CD14-positive monocyte (primary cell): ENCODE measurements around the gene ROCK1. TPM values are rescaled to one million over a fixed set of nuclear protein-coding genes. Genes with fewer than 3 reads are reported as not detected.

Experiments
- DNase-seq, 3 donors: peaks; one replicate each; pipeline ENCODE4 v3.0.0-alpha.2; 2011 to 2022
- H2AFZ ChIP-seq: 2 replicates; pipeline ENCODE4 v1.6.0; 2012; ENCODE audit warnings: mild to moderate bottlenecking, low read depth, low read length, inconsistent platforms; ENCODE audit not compliant: insufficient read depth, poor library complexity, severe bottlenecking
- H3K27ac ChIP-seq, 2 donors: 1 replicate in 1 of 2; 2 replicates in 1 of 2; pipeline ENCODE4 v1.5.1; 2012 to 2013; ENCODE audit warnings: low read length in 2 of 2, control low read depth in 1 of 2, inconsistent platforms in 1 of 2, low read depth in 1 of 2, mild to moderate bottlenecking in 1 of 2
- H3K27me3 ChIP-seq, 2 donors: one replicate each; pipeline versions ENCODE4 v1.6.0 to v1.6.1; 2011 to 2013; ENCODE audit warnings: low read length in 2 of 2; ENCODE audit not compliant: control insufficient read depth in 2 of 2, insufficient read depth in 2 of 2
- H3K36me3 ChIP-seq, 2 donors: replicated peaks in 1 of 2; 1 replicate in 1 of 2; 2 replicates in 1 of 2; pipeline versions ENCODE4 v1.5.1 to v1.6.1; 2012 to 2013; ENCODE audit warnings: low read length in 2 of 2, control low read depth in 1 of 2, inconsistent platforms in 1 of 2, mild to moderate bottlenecking in 1 of 2; ENCODE audit not compliant: insufficient read depth in 2 of 2, control insufficient read depth in 1 of 2
- H3K4me1 ChIP-seq, 2 donors: 1 replicate in 1 of 2; 2 replicates in 1 of 2; pipeline versions ENCODE4 v1.5.1 to v1.6.1; 2012 to 2013; ENCODE audit warnings: low read length in 2 of 2, control low read depth in 1 of 2, inconsistent platforms in 1 of 2, mild to moderate bottlenecking in 1 of 2, moderate library complexity in 1 of 2; ENCODE audit not compliant: insufficient read depth in 2 of 2, control insufficient read depth in 1 of 2
- H3K4me2 ChIP-seq: replicated peaks from 2 replicates; pipeline ENCODE3; 2012; ENCODE audit warnings: low read length, moderate library complexity, mild to moderate bottlenecking; ENCODE audit not compliant: poor library complexity, severe bottlenecking; ENCODE audit errors: extremely low read depth
- H3K4me3 ChIP-seq, 3 experiments: fragments of 200-600 bp in 1 of 3; sonication (generic) in 1 of 3; replicated peaks in 1 of 3; 1 replicate in 2 of 3; 2 replicates in 1 of 3; pipeline ENCODE4 v1.5.1; 2011 to 2013; ENCODE audit warnings: low read length in 3 of 3, mild to moderate bottlenecking in 3 of 3, control low read depth in 2 of 3, low read depth in 2 of 3, inconsistent platforms in 1 of 3, moderate library complexity in 1 of 3
- H3K79me2 ChIP-seq: 2 replicates; pipeline ENCODE4 v1.6.0; 2012; ENCODE audit warnings: mild to moderate bottlenecking, control low read depth, inconsistent platforms, low read length, moderate library complexity; ENCODE audit not compliant: insufficient read depth
- H3K9ac ChIP-seq: 2 replicates; pipeline ENCODE4 v1.6.0; 2017; ENCODE audit warnings: low read length, mild to moderate bottlenecking; ENCODE audit not compliant: insufficient read depth, poor library complexity, severe bottlenecking
- H3K9me3 ChIP-seq, 2 donors: replicated peaks in 1 of 2; 1 replicate in 1 of 2; 2 replicates in 1 of 2; pipeline versions ENCODE4 v1.5.1 to v1.6.1; 2012 to 2013; ENCODE audit warnings: low read length in 2 of 2, control low read depth in 1 of 2; ENCODE audit not compliant: control insufficient read depth in 1 of 2, insufficient read depth in 1 of 2
- H4K20me1 ChIP-seq: 2 replicates; pipeline ENCODE4 v1.6.0; 2012; ENCODE audit warnings: mild to moderate bottlenecking, low read length, control low read depth, moderate library complexity; ENCODE audit not compliant: insufficient read depth
- H3K27ac Mint-ChIP-seq, 7 donors: one replicate each; pipeline ENCODE4 v1.8.0; 2020; ENCODE audit warnings: mild to moderate bottlenecking in 7 of 7, mixed read lengths in 7 of 7, moderate library complexity in 6 of 7, inconsistent platforms in 2 of 7
- H3K27me3 Mint-ChIP-seq, 3 donors: one replicate each; pipeline ENCODE4 v1.8.0; 2021 to 2022; ENCODE audit warnings: low read depth in 3 of 3, mild to moderate bottlenecking in 3 of 3, mixed read lengths in 3 of 3, moderate library complexity in 3 of 3, inconsistent platforms in 1 of 3
- H3K36me3 Mint-ChIP-seq, 2 donors: one replicate each; pipeline ENCODE4 v1.8.0; 2020; ENCODE audit warnings: mixed read lengths in 2 of 2, inconsistent platforms in 1 of 2, mild to moderate bottlenecking in 1 of 2
- H3K4me1 Mint-ChIP-seq: one replicate; pipeline ENCODE4 v1.8.0; 2020; ENCODE audit warnings: mild to moderate bottlenecking, mixed read lengths
- H3K4me3 Mint-ChIP-seq, 2 donors: one replicate each; pipeline ENCODE4 v1.8.0; 2020; ENCODE audit warnings: mild to moderate bottlenecking in 2 of 2, mixed read lengths in 2 of 2, moderate library complexity in 1 of 2
- H3K9me3 Mint-ChIP-seq, 7 donors: one replicate each; pipeline ENCODE4 v1.8.0; 2020 to 2022; ENCODE audit warnings: mixed read lengths in 7 of 7, mild to moderate bottlenecking in 6 of 7, moderate library complexity in 6 of 7, inconsistent platforms in 2 of 7
- WGBS: methylation state at CpG from one replicate; pipeline ENCODE4 v1.1.5; 2013; ENCODE audit warnings: missing lambda C conversion rate; ENCODE audit not compliant: insufficient coverage; 5-methylcytosine and 5-hydroxymethylcytosine counted together
- intact Hi-C, 2 donors: fragments of 100-400 bp; cut with micrococcal nuclease; formaldehyde crosslinking; loops; one replicate each; pipeline versions ENCODE4 v1.15.0 to v1.15.1; 2023
- polyA plus RNA-seq, 3 donors: library from polyadenylated mRNA; depleted of rRNA in 1 of 3; unstranded in 2 of 3; stranded (reverse) in 1 of 3; fragments of 300-500 nt in 2 of 3; fragments of >200 nt in 1 of 3; fragmentation: Illumina TruSeq in 2 of 3; gene quantifications; 1 replicate in 2 of 3; 2 replicates in 1 of 3; pipeline ENCODE4 v1.2.3, GENCODE V29; 2012 to 2021
- TF ChIP-seq, protein P1 (sequence below): fragments of 200-600 bp; IDR thresholded peaks from one replicate; pipeline ENCODE4 v1.8.0; 2022; ENCODE audit warnings: antibody characterized with exemption, mild to moderate bottlenecking

ROCK1 gene
- polyA plus RNA-seq, 3 donors, result 10.2 to 35.3 (median 20.3) TPM

DNA sequence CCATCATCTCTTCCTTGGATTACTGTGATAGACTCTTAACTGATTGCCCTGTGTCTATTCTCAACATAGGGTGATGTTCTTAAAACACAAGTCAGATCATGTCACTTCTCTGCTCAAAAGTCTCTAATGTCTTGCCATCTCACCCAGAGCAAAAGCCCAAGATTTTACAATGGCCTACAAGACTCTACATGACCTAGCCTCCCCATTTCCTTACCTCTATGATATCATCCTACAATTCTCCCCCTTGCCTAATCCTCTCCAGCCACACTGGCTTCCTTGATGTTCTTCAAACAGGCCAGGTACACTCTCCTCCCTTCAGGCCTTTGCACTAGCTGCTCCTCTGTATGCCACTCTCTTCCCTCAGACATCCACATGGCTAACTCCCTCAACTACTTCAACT lies 55.1 kb downstream of the ROCK1 start:
- Histone ChIP-seq H4K20me1 (peaks cover 100% of the 10 kb centered on the region), H3K4me1 (peaks cover 0 to 4% of the 10 kb centered on the region in 2 donors), H3K79me2 (peaks cover 98% of the 10 kb centered on the region)

GRCh38 chr18:21054252-21054821 lies 57.3 kb downstream of the ROCK1 start:
- Mint-ChIP-seq H3K4me3 (no peak overlapping the region), H3K27ac (no peak overlapping the region), H3K9me3 (no peaks in the 10 kb centered on the region), H3K36me3 (peaks cover 1 to 2% of the 10 kb centered on the region in 2 donors), H3K27me3 (no peaks in the 10 kb centered on the region), H3K4me1 (peaks cover 7% of the 10 kb centered on the region)
- H3K9ac ChIP-seq, result no peak overlapping the region
- DNase-seq, result peak in 2 of 3 donors; percentile 4 to 5
- no peak overlapping the region for H2AFZ ChIP-seq
- H3K9me3 ChIP-seq, result no peaks in the 10 kb centered on the region
- peaks cover 100% of the 10 kb centered on the region for H4K20me1 ChIP-seq
- H3K4me2 ChIP-seq, result no peak overlapping the region
- H3K27ac ChIP-seq, result peak overlapping the region in 1 of 2 donors; percentile 49
- H3K27me3 ChIP-seq, result no peaks in the 10 kb centered on the region
- peaks cover 0 to 4% of the 10 kb centered on the region in 2 donors for H3K4me1 ChIP-seq
- H3K79me2 ChIP-seq, result peaks cover 98% of the 10 kb centered on the region
- 0% methylated on average over 2 of the region's 3 CpGs for WGBS
- peaks cover 0 to 2% of the 10 kb centered on the region in 2 donors for H3K36me3 ChIP-seq
- TF ChIP-seq, protein P1, sequence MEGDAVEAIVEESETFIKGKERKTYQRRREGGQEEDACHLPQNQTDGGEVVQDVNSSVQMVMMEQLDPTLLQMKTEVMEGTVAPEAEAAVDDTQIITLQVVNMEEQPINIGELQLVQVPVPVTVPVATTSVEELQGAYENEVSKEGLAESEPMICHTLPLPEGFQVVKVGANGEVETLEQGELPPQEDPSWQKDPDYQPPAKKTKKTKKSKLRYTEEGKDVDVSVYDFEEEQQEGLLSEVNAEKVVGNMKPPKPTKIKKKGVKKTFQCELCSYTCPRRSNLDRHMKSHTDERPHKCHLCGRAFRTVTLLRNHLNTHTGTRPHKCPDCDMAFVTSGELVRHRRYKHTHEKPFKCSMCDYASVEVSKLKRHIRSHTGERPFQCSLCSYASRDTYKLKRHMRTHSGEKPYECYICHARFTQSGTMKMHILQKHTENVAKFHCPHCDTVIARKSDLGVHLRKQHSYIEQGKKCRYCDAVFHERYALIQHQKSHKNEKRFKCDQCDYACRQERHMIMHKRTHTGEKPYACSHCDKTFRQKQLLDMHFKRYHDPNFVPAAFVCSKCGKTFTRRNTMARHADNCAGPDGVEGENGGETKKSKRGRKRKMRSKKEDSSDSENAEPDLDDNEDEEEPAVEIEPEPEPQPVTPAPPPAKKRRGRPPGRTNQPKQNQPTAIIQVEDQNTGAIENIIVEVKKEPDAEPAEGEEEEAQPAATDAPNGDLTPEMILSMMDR, result no peak
- H3K4me3 ChIP-seq, result no peak overlapping the region
- intact Hi-C loops, result loop anchor here (10.0 kb wide), 2 partner anchors 60 to 130 kb away; no protein-coding TSS in a partner anchor

More for the DNA sequence above, 55.1 kb downstream of the ROCK1 start:
- intact Hi-C loops, result loop anchor here (10.0 kb wide), 2 partner anchors 62 to 128 kb away; no protein-coding TSS in a partner anchor
- H3K27me3 Mint-ChIP-seq, result no peaks in the 10 kb centered on the region
- H3K4me1 Mint-ChIP-seq, result peaks cover 4% of the 10 kb centered on the region
- no peak overlapping the region for H3K9ac ChIP-seq
- no peaks in the 10 kb centered on the region for H3K9me3 Mint-ChIP-seq
- DNase-seq, result no peak
- no peak overlapping the region for H3K4me2 ChIP-seq
- H3K36me3 Mint-ChIP-seq, result peaks cover 4 to 5% of the 10 kb centered on the region in 2 donors
- H3K36me3 ChIP-seq, result peaks cover 0 to 6% of the 10 kb centered on the region in 2 donors
- no peaks in the 10 kb centered on the region for H3K9me3 ChIP-seq
- no peak overlapping the region for H3K4me3 Mint-ChIP-seq
- no peaks in the 10 kb centered on the region for H3K27me3 ChIP-seq
- H3K27ac ChIP-seq, result no peak overlapping the region
- no peak overlapping the region for H3K27ac Mint-ChIP-seq
- H3K4me3 ChIP-seq, result no peak overlapping the region
- TF ChIP-seq, protein P1, result no peak
- H2AFZ ChIP-seq, result no peak overlapping the region
